Measurements from ENCODE around the gene OR6S1.
"Not testable (repeated sequence)": the region's sequence is repeated elsewhere in the genome, so short reads cannot be mapped to it uniquely, and the experiment has no call there.

OR6S1 gene

DNA sequence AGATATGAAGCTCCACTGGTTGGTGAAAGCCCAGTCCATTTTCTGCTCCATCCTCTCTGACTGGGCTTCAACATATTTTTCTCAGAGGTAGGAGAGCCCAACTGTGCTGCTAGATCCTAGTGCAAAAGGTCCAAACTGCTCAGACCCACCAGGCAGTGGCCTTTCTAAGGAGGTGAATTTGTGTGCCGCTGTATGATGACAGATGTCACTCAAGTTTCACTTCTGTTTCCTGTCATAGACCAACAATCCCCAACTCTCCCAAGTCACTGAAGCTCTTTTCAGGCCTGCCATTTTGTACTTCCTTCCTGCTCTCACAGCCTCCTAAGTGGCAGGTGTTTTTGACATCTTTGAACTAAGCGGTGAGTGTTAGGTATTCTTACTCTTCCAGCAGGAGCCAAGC is 26.5 kb upstream of the OR6S1 start:
- DNase-seq = no peak

DNA sequence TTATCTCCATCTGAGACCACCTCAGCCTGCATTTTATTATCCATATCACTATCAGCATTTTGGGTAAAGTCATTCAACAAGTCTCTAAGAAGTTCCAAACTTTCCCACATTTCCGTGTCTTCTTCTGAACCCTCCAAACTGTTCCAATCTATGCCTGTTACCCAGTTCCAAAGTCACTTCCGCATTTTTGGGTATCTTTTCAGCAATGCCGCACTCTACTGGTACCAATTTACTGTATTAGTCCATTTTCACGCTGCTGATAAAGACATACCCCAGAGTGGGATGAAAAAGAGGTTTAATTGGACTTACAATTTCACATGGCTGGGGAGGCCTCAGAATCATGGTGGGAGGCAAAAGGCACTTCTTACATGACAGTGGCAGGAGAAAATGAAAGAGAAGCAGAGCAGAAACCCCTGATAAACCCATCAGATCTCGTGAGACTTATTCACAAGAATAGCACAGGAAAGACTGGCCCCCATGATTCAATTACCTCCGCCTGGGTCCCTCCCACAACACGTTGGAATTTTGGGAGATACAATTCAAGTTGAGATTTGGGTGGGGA is 25.0 kb upstream of the OR6S1 start:
- not testable (repeated sequence) for DNase-seq

GRCh38 chr14:20662968-20663732 is 21.7 kb upstream of the OR6S1 start:
- peak; percentile 91 for DNase-seq

DNA sequence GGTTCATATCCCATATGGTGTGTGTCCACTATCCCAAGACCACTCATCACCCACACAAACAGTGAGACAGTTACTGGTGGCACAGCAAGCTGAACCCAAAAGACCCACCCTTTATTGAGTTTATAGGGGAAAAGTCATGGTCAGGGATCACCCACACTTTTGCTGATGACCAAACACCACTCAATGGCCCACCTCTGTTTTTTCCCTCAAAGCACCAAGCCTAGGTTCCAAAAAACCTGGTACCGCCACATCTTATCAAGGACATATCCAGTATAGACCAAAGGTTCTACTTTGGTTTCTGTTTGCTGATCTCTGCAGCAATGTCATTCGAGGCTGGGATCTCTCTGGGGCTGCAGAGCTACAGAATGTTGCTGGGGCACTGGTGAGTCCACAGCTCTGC is 19.7 kb upstream of the OR6S1 start:
- no peak for DNase-seq

GRCh38 chr14:20659813-20660395 is 18.4 kb upstream of the OR6S1 start:
- DNase-seq = no peak

- DNase-seq = no peak
Measured at GRCh38 chr14:20659336-20659735, 17.8 kb upstream of the OR6S1 start.

DNA sequence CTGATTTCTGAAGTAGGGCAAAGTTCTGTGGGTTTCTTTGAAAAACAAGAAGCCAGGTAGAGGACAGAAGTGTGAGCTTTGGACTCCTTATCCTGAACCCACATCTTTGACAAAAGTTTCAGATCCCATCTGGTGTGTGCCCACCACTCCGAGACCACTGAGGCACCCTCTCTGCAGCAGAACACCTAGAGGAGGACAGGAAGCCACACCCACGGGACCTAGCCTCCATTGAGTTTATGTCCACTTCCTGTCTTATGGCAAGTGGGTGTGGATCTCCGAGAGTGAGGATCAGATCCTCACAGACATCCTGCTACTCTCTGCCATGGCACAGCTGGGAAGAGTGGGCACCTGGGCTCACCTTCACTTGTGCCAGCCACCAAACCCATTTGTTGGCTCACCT is 16.8 kb upstream of the OR6S1 start:
- DNase-seq = no peak

- DNase-seq = peak; percentile 31
Measured at GRCh38 chr14:20657216-20658211, 16.0 kb upstream of the OR6S1 start.

- DNase-seq = no peak
Measured at GRCh38 chr14:20656274-20656673, 14.8 kb upstream of the OR6S1 start.

- DNase-seq = no peak
Measured at GRCh38 chr14:20655851-20656250, 14.4 kb upstream of the OR6S1 start.

DNA sequence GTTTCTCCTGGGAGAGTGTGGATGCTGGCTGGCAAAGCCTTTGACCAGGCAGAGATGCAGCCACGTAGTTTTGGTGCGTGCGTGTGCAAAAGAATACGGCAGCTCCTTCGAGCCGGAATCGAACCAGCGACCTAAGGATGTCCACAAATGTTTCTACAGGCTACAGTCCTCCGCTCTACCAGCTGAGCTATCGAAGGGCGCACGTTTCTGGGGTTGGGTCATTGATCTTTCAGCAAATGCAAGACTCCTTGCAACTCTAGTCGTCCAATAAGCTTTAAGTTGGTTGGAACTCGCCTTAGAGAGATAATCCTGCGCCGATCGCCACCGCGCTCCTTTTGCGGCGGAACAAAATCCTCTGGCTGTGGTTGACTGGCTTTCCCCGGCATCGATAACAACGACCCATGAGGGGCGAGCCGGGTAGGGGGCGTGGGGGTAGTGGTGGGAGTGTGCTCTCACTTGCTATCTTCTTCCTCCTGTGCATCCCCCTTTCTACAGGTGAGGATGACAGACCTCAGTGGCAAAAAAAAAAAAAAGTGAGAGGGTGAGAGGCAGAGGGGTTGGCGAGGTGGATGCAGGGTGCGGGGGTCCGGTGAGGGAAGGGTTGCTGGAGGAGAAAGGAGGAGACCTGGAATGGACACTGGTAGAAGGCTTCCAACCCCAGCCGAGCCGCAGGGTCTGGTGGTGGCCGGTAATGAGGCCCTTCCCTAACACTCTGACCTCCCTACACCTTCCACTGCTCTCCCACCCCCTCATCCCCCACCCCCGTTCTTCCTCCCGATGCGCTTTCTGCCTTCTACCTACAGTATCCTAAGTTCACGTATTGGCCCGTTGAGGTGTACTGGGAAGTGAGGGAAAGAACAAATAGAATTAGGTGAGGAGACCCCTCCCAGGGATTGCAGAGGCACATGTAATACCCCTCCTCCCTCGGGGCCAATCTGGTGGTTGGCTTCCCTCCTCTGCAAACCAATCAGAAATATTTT is 11.8 kb upstream of the OR6S1 start:
- peak; percentile 83 for DNase-seq

DNA sequence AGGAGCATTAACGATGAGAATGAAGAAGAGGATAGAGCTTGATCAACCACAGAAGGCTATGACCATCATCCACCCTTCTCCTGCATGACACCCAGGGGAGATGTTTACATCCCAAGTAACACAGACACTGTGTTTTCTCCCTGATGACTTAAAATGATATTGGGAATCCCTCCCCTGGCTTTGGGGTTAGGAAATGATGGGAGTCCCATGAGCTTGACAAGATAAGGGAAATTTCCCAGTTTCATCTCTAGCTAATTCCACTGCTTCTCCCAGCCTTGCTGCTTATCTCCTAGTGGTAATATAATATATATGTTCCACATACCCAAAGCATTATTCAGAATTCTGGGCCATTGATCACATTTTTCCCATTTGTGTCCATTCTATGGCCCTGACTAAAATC is 4.0 kb upstream of the OR6S1 start:
- no peak for DNase-seq

DNA sequence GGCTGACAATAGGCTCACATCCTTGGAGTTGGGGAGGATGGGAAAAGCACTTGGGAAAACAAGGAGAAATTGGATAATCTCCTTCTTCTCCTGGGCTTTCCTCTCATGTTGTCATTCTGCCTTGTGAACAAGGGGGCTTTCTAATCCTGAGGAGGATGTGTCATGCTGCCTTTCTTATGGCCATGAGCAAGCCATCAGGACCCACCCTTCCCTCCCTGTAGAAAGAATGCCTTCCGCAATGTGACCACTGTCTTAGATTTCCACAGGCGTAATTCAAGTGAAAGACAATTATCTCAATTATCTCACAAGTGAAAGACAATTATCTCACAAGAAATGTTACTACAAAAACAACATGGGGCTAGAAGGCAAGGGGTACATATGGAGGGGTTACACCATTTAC is 3.0 kb upstream of the OR6S1 start:
- DNase-seq = no peak

GRCh38 chr14:20642755-20643154 is 1.3 kb upstream of the OR6S1 start:
- DNase-seq = not testable (repeated sequence)

DNA sequence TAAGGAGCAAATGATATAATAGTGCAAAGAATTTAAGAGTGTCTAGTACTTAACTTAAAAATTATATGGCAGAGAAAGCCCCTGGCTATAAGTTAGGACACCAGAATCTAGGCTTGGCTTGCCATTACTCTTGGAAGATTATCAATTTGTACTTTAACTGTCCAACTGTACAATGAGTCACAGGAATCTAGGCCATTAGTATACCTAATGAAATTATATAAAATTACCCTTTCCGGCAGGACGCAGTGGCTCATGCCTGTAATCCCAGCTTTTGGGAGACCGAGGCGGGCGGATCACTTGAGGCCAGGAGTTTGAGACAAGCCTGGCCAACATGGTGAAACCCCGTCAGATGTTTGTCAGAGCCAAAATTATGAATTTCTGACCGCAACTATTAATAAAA is 691 bp upstream of the OR6S1 start:
- no peak for DNase-seq

GRCh38 chr14:20632831-20633691 is 8.4 kb downstream of the OR6S1 start:
- peak; percentile 82 for DNase-seq

DNA sequence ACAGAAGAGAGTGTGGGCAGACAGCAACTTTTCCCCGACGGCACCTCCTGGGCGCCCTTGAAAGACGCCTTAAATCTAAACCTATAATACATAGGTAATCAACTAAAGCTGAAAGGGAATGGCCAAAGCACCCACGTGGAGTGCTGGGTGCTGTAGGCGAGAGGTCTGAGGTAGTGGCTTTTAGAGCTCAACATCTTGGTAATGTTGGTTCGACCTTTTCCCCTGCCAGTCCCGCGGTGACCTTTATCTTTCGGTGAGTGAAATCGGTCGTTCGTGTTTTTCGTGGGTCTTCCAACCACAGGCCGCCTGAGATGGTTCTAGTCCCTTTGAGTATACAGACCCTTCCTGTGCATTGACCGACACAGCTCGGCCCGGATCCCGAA is 9.1 kb downstream of the OR6S1 start:
- no peak for DNase-seq

DNA sequence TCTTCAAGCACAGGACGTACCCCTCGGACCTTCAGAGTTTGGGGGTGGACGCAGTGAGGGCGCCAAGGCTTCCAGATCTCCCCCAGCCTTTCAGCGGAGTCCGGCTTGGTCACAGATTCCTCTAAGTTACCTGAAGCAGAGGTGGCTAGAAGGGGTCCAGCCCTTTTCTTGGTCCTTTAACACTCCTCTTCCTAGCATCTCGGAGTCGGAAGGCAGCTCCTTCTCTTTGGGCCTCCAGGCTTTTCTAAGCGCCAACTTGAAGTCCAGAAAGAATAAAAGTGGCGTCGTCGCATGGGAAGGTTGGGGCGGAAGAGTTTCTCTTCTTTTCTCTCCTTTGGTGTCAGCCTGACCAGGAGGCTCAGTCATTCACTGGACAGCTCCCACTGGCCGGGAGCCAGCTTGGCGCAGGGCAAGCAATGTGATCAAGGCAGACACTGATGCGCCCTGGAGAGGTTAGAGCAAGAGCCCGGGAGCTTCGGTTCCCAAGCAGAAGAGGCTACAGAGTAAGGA is 9.6 kb downstream of the OR6S1 start:
- DNase-seq = no peak

DNA sequence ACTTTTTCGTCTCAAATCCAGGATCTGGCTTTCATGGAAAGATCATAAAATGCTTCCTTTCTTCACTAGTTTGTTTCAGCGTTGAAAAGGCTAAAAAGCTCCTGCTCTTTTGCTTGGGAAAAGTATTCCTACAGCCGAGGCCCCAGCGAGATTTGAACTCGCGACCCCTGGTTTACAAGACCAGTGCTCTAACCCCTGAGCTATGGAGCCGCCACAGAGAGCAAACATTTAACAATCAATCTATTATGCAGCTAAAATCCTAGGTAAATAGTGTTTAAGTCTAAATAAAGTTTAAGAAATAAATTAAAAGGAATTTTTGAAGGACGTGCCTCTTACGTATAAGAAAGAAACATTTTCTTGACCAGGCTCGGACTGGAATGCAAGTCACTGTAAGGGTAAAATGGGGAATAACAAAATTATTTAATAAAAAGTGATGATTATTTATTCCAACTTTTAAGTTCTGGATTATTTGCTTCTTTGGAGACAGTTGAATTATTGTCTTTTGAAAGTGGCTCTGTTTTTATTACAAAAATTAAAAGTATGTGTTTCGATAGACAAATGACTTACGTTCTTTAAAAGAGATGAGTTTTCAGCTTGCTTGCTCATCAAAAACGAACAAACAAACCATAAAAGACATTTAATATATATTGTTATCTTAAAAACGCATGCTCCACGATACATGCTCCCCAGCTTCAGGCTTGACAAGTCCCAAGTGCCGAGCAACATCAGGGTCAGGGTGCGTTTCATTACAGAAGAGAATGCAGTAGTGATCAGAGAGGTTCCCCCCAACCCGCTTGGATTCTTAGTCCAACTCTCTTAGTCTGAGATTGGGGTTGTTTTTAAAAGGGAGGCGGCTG is 10.2 kb downstream of the OR6S1 start:
- DNase-seq = peak; percentile 65

Measured in stimulated activated CD4-positive, alpha-beta T cell treated with anti-CD3 and anti-CD28 coated beads, Interleukin-1b, Interleukin-23, amount 100 ng/mL, for 48 hours (primary cell).